Skeletal muscle tissue (tissue), 4 donors: ENCODE measurements around the gene APOBEC4. TPM values are rescaled to one million over a fixed set of nuclear protein-coding genes. Genes with fewer than 3 reads are reported as not detected.
"Not testable (repeated sequence)": the region's sequence is repeated elsewhere in the genome, so short reads cannot be mapped to it uniquely, and the experiment has no call there.

Experiments
- H3K27ac ChIP-seq: one replicate; pipeline ENCODE4 v1.7.0; 2013; ENCODE audit warnings: mild to moderate bottlenecking, low read depth, low read length, inconsistent platforms
- H3K27me3 ChIP-seq, 3 donors: one replicate each; pipeline ENCODE4 v1.7.0; 2013; ENCODE audit warnings: low read length in 3 of 3; ENCODE audit not compliant: control insufficient read depth in 3 of 3, insufficient read depth in 3 of 3
- H3K36me3 ChIP-seq, 3 donors: one replicate each; pipeline ENCODE4 v1.7.0; 2013; ENCODE audit warnings: low read length in 3 of 3; ENCODE audit not compliant: control insufficient read depth in 3 of 3, insufficient read depth in 3 of 3
- H3K4me1 ChIP-seq, 3 donors: one replicate each; pipeline ENCODE4 v1.7.0; 2013; ENCODE audit warnings: low read length in 3 of 3, mild to moderate bottlenecking in 3 of 3; ENCODE audit not compliant: control insufficient read depth in 3 of 3, insufficient read depth in 3 of 3
- H3K4me3 ChIP-seq, 3 donors: one replicate each; pipeline ENCODE4 v1.7.0; 2013; ENCODE audit warnings: low read length in 3 of 3
- H3K9ac ChIP-seq, 3 donors: one replicate each; pipeline ENCODE4 v1.7.0; 2013; ENCODE audit warnings: low read length in 3 of 3, mild to moderate bottlenecking in 3 of 3, moderate library complexity in 2 of 3, low read depth in 1 of 3
- H3K9me3 ChIP-seq, 3 donors: one replicate each; pipeline ENCODE4 v1.7.0; 2013; ENCODE audit warnings: low read length in 3 of 3; ENCODE audit not compliant: control insufficient read depth in 3 of 3
- total RNA-seq: library from RNA; depleted of rRNA; stranded (reverse); fragments of >200 nt; gene quantifications from one replicate; pipeline ENCODE4 v1.2.3, GENCODE V29; 2014
- donor health status: Osteomylitis.

Gene APOBEC4
- total RNA-seq, 1 donor from 2014 or later, result not detected

- no peak overlapping the region for H3K9ac ChIP-seq
- no peaks in the 10 kb centered on the region for H3K27me3 ChIP-seq
- no peaks in the 10 kb centered on the region for H3K36me3 ChIP-seq
- H3K4me3 ChIP-seq, result no peak overlapping the region
- no peak overlapping the region for H3K27ac ChIP-seq
- peaks cover 0 to 4% (median 0%) of the 10 kb centered on the region in 3 donors for H3K4me1 ChIP-seq
- no peaks in the 10 kb centered on the region for H3K9me3 ChIP-seq
Observed at GRCh38 chr1:183689762-183690204, 36.7 kb upstream of the APOBEC4 start.

GRCh38 chr1:183688341-183689060, 35.4 kb upstream of the APOBEC4 start:
- Histone ChIP-seq H3K9me3 (no peaks in the 10 kb centered on the region), H3K36me3 (no peaks in the 10 kb centered on the region), H3K4me1 (no peaks in the 10 kb centered on the region), H3K27me3 (no peaks in the 10 kb centered on the region), H3K4me3 (no peak overlapping the region), H3K9ac (no peak overlapping the region), H3K27ac (no peak overlapping the region)

- H3K27me3 ChIP-seq, result no peaks in the 10 kb centered on the region
- H3K9ac ChIP-seq, result no peak overlapping the region
- no peak overlapping the region for H3K27ac ChIP-seq
- no peaks in the 10 kb centered on the region for H3K4me1 ChIP-seq
- H3K9me3 ChIP-seq, result no peaks in the 10 kb centered on the region
- H3K36me3 ChIP-seq, result no peaks in the 10 kb centered on the region
- no peak overlapping the region for H3K4me3 ChIP-seq
Observed at GRCh38 chr1:183687546-183688304, 34.6 kb upstream of the APOBEC4 start.

GRCh38 chr1:183686229-183686628, 33.1 kb upstream of the APOBEC4 start:
- Histone ChIP-seq H3K27me3 (no peaks in the 10 kb centered on the region), H3K27ac (no peak overlapping the region), H3K9me3 (no peaks in the 10 kb centered on the region), H3K9ac (no peak overlapping the region), H3K36me3 (no peaks in the 10 kb centered on the region), H3K4me1 (no peaks in the 10 kb centered on the region), H3K4me3 (no peak overlapping the region)

- Histone ChIP-seq H3K9ac (no peak overlapping the region), H3K27ac (no peak overlapping the region), H3K4me3 (no peak overlapping the region), H3K9me3 (no peaks in the 10 kb centered on the region), H3K36me3 (no peaks in the 10 kb centered on the region), H3K4me1 (no peaks in the 10 kb centered on the region), H3K27me3 (no peaks in the 10 kb centered on the region)
Observed at GRCh38 chr1:183685112-183685713, 32.1 kb upstream of the APOBEC4 start.

- not testable (repeated sequence) for H3K4me3 ChIP-seq, H3K27ac ChIP-seq, H3K4me1 ChIP-seq, H3K9ac ChIP-seq, H3K27me3 ChIP-seq, H3K36me3 ChIP-seq, H3K9me3 ChIP-seq
Observed at GRCh38 chr1:183679363-183679762, 26.2 kb upstream of the APOBEC4 start.

GRCh38 chr1:183678819-183679218, 25.7 kb upstream of the APOBEC4 start:
- Histone ChIP-seq H3K4me3 (no peak overlapping the region), H3K27me3 (no peaks in the 10 kb centered on the region), H3K9ac (no peak overlapping the region), H3K9me3 (no peaks in the 10 kb centered on the region), H3K27ac (no peak overlapping the region), H3K4me1 (peaks cover 0 to 2% (median 0%) of the 10 kb centered on the region in 3 donors), H3K36me3 (no peaks in the 10 kb centered on the region)

- Histone ChIP-seq H3K36me3 (no peaks in the 10 kb centered on the region), H3K27ac (no peak overlapping the region), H3K4me1 (peaks cover 0 to 2% (median 0%) of the 10 kb centered on the region in 3 donors), H3K9me3 (no peaks in the 10 kb centered on the region), H3K27me3 (no peaks in the 10 kb centered on the region), H3K4me3 (no peak overlapping the region), H3K9ac (no peak overlapping the region)
Observed at GRCh38 chr1:183676586-183677189, 23.6 kb upstream of the APOBEC4 start.

GRCh38 chr1:183675883-183676585, 22.9 kb upstream of the APOBEC4 start:
- H3K4me3 ChIP-seq, result no peak overlapping the region
- H3K36me3 ChIP-seq, result no peaks in the 10 kb centered on the region
- H3K9ac ChIP-seq, result no peak overlapping the region
- peaks cover 0 to 2% (median 0%) of the 10 kb centered on the region in 3 donors for H3K4me1 ChIP-seq
- no peaks in the 10 kb centered on the region for H3K9me3 ChIP-seq
- H3K27ac ChIP-seq, result no peak overlapping the region
- no peaks in the 10 kb centered on the region for H3K27me3 ChIP-seq
